Adrenal gland (tissue), 12 donors: ENCODE data around the gene TTF2. TPM values are rescaled to one million over a fixed set of nuclear protein-coding genes. Genes with fewer than 3 reads are reported as not detected.

Source experiments
- DNase-seq, 7 donors: peaks; one replicate each; pipeline ENCODE4 v3.0.0-alpha.2; 2019 to 2020
- H3K27ac ChIP-seq, 5 donors: fragments of 200-600 bp; sonication (generic) in 4 of 5; 1 replicate in 3 of 5; 2 replicates in 2 of 5; pipeline versions ENCODE4 v1.5.1 to v1.8.0; 2016 to 2020; ENCODE audit warnings: mild to moderate bottlenecking in 1 of 5
- H3K27me3 ChIP-seq: fragments of 200-600 bp; 2 replicates; pipeline ENCODE4 v1.8.0; 2021
- H3K36me3 ChIP-seq, 2 donors: fragments of 200-600 bp; replicated peaks in 1 of 2; 1 replicate in 1 of 2; 2 replicates in 1 of 2; pipeline versions ENCODE4 v1.5.1 to v1.8.0; 2018 to 2022
- H3K4me1 ChIP-seq, 2 donors: fragments of 200-600 bp; replicated peaks in 1 of 2; 1 replicate in 1 of 2; 2 replicates in 1 of 2; pipeline versions ENCODE4 v1.5.1 to v1.8.0; 2018 to 2021
- H3K4me3 ChIP-seq, 4 donors: fragments of 200-600 bp; sonication (generic) in 3 of 4; one replicate each; pipeline ENCODE4 v1.5.1; 2016 to 2018
- H3K9me3 ChIP-seq, 3 donors: fragments of 200-600 bp; sonication (generic) in 1 of 3; replicated peaks in 1 of 3; 1 replicate in 2 of 3; 2 replicates in 1 of 3; pipeline versions ENCODE4 v1.5.1 to v1.8.0; 2016 to 2021
- POLR2A ChIP-seq, 2 donors: fragments of 450-650 bp; IDR thresholded peaks; one replicate each; pipeline ENCODE4 v1.6.1; 2017; ENCODE audit warnings: antibody characterized with exemption in 2 of 2, mild to moderate bottlenecking in 2 of 2, moderate library complexity in 1 of 2
- WGBS, 4 donors: extraction: QIAGEN DNeasy Blood & Tissue Kit in 2 of 4; methylation state at CpG; one replicate each; pipeline versions ENCODE4 v1.1.5 to v1.1.7; 2013 to 2017; 5-methylcytosine and 5-hydroxymethylcytosine counted together
- intact Hi-C, 2 donors: fragments of 100-400 bp; cut with DNase I; formaldehyde crosslinking; loops; one replicate each; pipeline versions ENCODE4 v1.14.1 to v1.15.0; 2022 to 2023
- polyA plus RNA-seq, 3 donors: library from polyadenylated mRNA; stranded (reverse); fragments of 200-250 nt in 2 of 3; fragments of 350-450 nt in 1 of 3; fragmentation: Illumina TruSeq in 1 of 3; extraction: RNeasy Lipid Tissue Mini Kit (QIAGEN cat#74804) in 1 of 3; gene quantifications; one replicate each; pipeline ENCODE4 v1.2.3, GENCODE V29; 2013 to 2014
- total RNA-seq, 9 donors: library from RNA; depleted of rRNA in 4 of 9; stranded (reverse); fragments of >200 nt in 4 of 9; fragments of 120-200 nt in 1 of 9; fragmentation: NEBNext Ultra II Directional in 1 of 9; extraction: Animal tissue kit (Norgen Biotek cat#: 25700) in 1 of 9; gene quantifications; one replicate each; pipeline versions ENCODE4 v1.1.0 to v1.2.4, GENCODE V29; 2013 to 2023
- TF ChIP-seq, protein P1 (sequence below), 6 experiments: fragments of 450-650 bp in 4 of 6; fragments of 200-600 bp in 2 of 6; sonication (generic) in 1 of 6; IDR thresholded peaks; 1 replicate in 5 of 6; 2 replicates in 1 of 6; pipeline versions ENCODE4 v1.5.1 to v1.8.0; 2016 to 2021; ENCODE audit warnings: antibody characterized with exemption in 6 of 6, mild to moderate bottlenecking in 2 of 6, moderate library complexity in 1 of 6
- donor health status: healthy with polysubstance abuse.
- donor health status: Bipolar disorder and iron deficiency.
- donor health status: DM: yes; HTN: yes; CAD: no.
- donor health status: DM: no; HTN: no; CAD: no.
- donor health status: DM: no; HTN: no; CAD: no.
- donor health status: DM: yes; HTN: yes; CAD: no.

TTF2 gene
- total and polyA plus RNA-seq, 12 donors, result 3.5 to 28.2 (median 19.2) TPM

DNA sequence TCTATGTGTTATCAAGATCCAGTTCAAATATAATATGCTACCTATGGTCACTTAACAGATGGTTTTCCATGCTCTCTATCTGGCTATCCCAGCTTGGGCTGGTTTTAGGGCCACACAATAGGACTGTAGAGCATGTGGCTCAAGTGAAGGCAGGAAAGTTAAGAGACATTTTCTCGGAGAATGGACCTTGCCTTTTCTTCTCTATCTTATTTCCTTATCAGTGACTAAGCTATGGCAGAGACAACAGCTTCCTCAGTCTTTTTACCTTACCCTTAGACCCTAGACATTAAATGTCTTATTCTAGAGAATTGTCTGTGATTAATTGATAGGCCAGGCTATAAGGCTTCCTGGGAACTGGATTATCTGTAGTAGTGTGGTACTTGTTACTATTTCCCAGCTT lies 30.4 kb upstream of the TTF2 start:
- 39 to 60% (median 58%) methylated on average over 1 of the region's 1 CpG for WGBS, 4 donors
- Histone ChIP-seq H3K27ac (no peak overlapping the region), H3K27me3 (no peaks in the 10 kb centered on the region), H3K36me3 (no peaks in the 10 kb centered on the region), H3K9me3 (no peaks in the 10 kb centered on the region), H3K4me3 (no peak overlapping the region), H3K4me1 (no peaks in the 10 kb centered on the region)
- TF ChIP-seq, protein P1, sequence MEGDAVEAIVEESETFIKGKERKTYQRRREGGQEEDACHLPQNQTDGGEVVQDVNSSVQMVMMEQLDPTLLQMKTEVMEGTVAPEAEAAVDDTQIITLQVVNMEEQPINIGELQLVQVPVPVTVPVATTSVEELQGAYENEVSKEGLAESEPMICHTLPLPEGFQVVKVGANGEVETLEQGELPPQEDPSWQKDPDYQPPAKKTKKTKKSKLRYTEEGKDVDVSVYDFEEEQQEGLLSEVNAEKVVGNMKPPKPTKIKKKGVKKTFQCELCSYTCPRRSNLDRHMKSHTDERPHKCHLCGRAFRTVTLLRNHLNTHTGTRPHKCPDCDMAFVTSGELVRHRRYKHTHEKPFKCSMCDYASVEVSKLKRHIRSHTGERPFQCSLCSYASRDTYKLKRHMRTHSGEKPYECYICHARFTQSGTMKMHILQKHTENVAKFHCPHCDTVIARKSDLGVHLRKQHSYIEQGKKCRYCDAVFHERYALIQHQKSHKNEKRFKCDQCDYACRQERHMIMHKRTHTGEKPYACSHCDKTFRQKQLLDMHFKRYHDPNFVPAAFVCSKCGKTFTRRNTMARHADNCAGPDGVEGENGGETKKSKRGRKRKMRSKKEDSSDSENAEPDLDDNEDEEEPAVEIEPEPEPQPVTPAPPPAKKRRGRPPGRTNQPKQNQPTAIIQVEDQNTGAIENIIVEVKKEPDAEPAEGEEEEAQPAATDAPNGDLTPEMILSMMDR (IDR thresholded peaks at IDR 0.05), result no peak
- no peak for TF ChIP-seq POLR2A (IDR thresholded peaks at IDR 0.05)
- intact Hi-C loops, result no loop called here
- DNase-seq, result no peak

DNA sequence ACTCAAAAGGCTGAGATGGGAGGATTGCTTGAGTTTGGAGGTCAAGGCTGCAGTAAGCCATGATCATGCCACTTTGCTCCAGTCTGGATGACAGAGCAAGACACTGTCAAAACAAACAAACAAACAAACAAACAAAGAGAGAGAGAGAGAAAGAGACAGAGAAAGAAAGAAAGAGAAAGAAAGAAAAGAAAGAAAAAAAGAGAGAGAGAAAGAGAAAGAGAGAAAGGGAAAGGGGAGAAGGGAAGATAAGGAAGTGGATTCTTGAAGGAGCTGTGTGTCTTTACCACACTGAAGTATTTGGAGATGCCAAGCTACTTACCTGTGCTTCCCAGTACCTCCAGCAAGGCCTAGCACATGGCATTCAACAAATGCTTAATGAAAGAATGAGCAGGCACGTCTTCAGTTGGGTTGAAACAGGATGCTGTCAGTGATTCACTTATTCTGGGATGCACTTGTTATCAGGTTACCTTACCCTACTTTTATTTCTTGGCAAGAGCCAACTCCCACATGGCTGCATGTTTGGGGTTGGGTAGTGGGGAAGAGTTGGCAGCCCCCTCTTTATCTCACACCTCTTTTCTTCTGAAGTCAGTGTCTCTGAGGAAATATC lies 29.8 kb upstream of the TTF2 start:
- no peak for DNase-seq
- intact Hi-C loops, result no loop called here
- no peaks in the 10 kb centered on the region for H3K4me1 ChIP-seq
- H3K9me3 ChIP-seq, result no peaks in the 10 kb centered on the region
- H3K27me3 ChIP-seq, result no peaks in the 10 kb centered on the region
- H3K27ac ChIP-seq, result no peak overlapping the region
- no peaks in the 10 kb centered on the region for H3K36me3 ChIP-seq
- no peak overlapping the region for H3K4me3 ChIP-seq
- TF ChIP-seq, protein P1 (IDR thresholded peaks at IDR 0.05), result no peak
- TF ChIP-seq POLR2A (IDR thresholded peaks at IDR 0.05), result no peak
- WGBS, 4 donors, result 77 to 93% (median 85%) methylated on average over 1 of the region's 1 CpG

DNA sequence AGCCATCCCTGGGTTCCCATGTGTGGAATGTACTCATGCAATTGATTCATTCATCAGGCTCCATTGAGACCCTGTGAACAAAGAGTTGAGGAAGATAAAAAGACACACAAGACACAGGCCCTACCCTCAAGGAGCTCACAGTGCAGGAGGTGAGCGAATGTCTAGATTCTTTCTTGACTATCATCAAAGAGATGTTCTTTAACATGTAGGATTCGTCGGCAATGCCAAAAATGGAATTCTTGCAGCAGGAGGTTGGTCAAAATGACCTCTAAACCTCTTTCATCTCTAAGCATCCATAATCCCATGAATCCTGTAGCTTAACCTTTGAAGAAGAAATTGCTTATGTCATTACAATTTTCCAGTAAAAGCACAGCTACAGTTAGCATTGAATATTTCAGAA lies 27.9 kb upstream of the TTF2 start:
- DNase-seq, result no peak
- TF ChIP-seq, protein P1 (IDR thresholded peaks at IDR 0.05), result no peak
- TF ChIP-seq POLR2A (IDR thresholded peaks at IDR 0.05), result no peak
- no peak overlapping the region for H3K27ac ChIP-seq
- H3K27me3 ChIP-seq, result no peaks in the 10 kb centered on the region
- no peaks in the 10 kb centered on the region for H3K4me1 ChIP-seq
- WGBS, 4 donors, result 81 to 93% (median 88%) methylated on average over 3 of the region's 3 CpGs
- intact Hi-C loops, result no loop called here
- no peaks in the 10 kb centered on the region for H3K9me3 ChIP-seq
- H3K36me3 ChIP-seq, result no peaks in the 10 kb centered on the region
- H3K4me3 ChIP-seq, result no peak overlapping the region

DNA sequence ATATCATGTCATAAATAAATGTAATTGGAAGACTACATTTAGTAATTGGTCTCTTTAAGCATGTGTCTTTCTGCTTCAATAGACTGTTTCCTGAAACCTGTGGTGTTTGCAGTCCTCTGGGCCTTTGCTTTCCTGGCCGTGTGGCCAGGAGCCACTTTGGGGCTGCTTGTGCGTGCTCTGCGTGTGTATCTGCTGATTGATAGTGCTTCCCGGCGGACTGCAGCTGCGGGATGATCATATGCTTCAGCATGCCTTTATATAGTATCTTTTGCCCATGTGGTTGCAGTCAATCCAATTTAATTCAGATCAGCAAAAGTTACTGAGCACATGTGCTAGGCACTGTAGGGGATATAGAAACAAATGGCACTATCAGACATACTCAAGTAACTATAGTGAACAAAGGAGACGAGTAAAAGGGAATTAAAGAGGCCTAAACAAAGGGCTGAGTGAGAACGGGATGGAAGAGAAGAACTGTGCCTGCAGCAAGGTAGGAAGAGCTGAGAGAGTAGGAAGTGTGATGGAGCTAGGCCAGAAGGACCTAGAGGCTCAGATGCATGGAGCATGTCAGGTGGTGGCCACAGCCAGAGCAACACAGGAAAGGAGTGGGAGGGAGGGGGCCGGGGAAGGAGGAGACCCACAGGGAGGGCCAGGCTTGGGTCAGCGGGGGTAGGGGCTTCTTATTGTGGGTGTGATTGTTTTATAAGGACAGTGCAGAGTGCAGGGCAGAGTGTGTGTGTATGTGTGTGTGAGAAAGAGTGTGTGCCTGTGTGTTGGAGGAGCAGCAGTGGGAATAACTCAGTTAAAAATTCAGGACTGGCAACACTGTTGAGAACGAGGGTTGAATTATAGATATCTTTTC lies 27.2 kb upstream of the TTF2 start:
- Histone ChIP-seq H3K27me3 (no peaks in the 10 kb centered on the region), H3K9me3 (no peaks in the 10 kb centered on the region), H3K4me3 (no peak overlapping the region), H3K36me3 (no peaks in the 10 kb centered on the region), H3K27ac (no peak overlapping the region), H3K4me1 (no peaks in the 10 kb centered on the region)
- TF ChIP-seq, protein P1 (IDR thresholded peaks at IDR 0.05), result no peak
- TF ChIP-seq POLR2A (IDR thresholded peaks at IDR 0.05), result no peak
- intact Hi-C loops, result no loop called here
- no peak for DNase-seq
- WGBS, 4 donors, result 76 to 87% (median 83%) methylated on average over 11 of the region's 11 CpGs
